ENCODE data around the gene THUMPD3.

DNA sequence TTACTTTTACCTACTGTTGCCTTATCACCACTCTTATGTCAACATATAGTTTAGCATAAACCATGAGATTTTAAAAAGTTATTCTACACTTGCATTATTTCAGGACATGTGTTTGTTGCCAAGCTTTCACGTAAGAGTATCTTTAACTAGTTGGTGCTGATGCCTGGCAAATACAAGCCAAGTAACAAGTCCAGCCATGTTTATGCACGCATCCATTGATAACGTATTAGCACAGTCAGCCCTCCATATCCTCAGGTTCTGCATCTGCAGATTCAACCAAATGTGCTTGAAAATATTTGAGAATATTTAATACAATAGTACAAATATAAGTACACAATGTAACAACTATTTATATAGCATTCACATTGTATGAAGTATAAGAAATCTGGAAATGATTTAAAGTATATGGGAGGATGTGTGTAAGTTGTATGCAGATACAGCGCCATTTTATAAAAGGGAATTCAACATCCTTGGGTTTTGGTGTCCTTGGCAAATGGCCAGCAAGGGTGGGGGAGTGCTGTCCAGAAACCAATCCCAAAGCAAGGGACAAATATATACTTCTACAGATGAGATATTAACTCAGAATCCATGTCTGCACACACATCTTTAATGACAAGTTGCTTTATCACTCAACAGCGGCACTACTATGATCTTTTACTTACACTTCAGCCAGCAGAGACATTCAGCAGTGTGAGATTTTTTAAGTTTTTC, 25.9 kb downstream of the THUMPD3 start:
- TF ChIP-seq, protein P1, sequence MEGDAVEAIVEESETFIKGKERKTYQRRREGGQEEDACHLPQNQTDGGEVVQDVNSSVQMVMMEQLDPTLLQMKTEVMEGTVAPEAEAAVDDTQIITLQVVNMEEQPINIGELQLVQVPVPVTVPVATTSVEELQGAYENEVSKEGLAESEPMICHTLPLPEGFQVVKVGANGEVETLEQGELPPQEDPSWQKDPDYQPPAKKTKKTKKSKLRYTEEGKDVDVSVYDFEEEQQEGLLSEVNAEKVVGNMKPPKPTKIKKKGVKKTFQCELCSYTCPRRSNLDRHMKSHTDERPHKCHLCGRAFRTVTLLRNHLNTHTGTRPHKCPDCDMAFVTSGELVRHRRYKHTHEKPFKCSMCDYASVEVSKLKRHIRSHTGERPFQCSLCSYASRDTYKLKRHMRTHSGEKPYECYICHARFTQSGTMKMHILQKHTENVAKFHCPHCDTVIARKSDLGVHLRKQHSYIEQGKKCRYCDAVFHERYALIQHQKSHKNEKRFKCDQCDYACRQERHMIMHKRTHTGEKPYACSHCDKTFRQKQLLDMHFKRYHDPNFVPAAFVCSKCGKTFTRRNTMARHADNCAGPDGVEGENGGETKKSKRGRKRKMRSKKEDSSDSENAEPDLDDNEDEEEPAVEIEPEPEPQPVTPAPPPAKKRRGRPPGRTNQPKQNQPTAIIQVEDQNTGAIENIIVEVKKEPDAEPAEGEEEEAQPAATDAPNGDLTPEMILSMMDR (IDR thresholded peaks at IDR 0.05), result no peak
- TF ChIP-seq POLR2A (IDR thresholded peaks at IDR 0.05), result no peak

Measured in lower leg skin (tissue), 3 donors.